ENCODE data around the gene TMEM30B. TPM values are rescaled to one million over a fixed set of nuclear protein-coding genes. Genes with fewer than 3 reads are reported as not detected.

The TMEM30B gene
- total RNA-seq, 2 donors from 2014 or later: 2.2 to 3.4 TPM

- H3K4me3 Mint-ChIP-seq: no peak overlapping the region
- H3K27ac Mint-ChIP-seq: peak overlapping the region; percentile 4
- H3K36me3 Mint-ChIP-seq (ENCODE audit: insufficient read depth in 2 of 2): no peaks in the 10 kb centered on the region
- peaks cover 41% of the 10 kb centered on the region for H3K27me3 Mint-ChIP-seq (ENCODE audit: low read depth)
- DNase-seq: no peak
- peak; percentile 34 to 65 for ATAC-seq (replicated peaks in 1 of 2)
- H3K9me3 Mint-ChIP-seq: no peaks in the 10 kb centered on the region
- H3K4me1 Mint-ChIP-seq (ENCODE audit: low read depth): peaks cover 22% of the 10 kb centered on the region
Measured at GRCh38 chr14:61234215-61234916, 46.8 kb downstream of the TMEM30B start.

GRCh38 chr14:61233436-61233956 lies 47.6 kb downstream of the TMEM30B start:
- H3K4me3 Mint-ChIP-seq: no peak overlapping the region

GRCh38 chr14:61231810-61232209 lies 49.3 kb downstream of the TMEM30B start:
- no peak for ATAC-seq (replicated peaks in 1 of 2)
- Mint-ChIP-seq H3K36me3 (ENCODE audit: insufficient read depth in 2 of 2) (no peaks in the 10 kb centered on the region), H3K4me1 (ENCODE audit: low read depth) (peaks cover 22% of the 10 kb centered on the region), H3K27ac (no peak overlapping the region), H3K9me3 (no peaks in the 10 kb centered on the region), H3K27me3 (ENCODE audit: low read depth) (peaks cover 44% of the 10 kb centered on the region), H3K4me3 (no peak overlapping the region)
- DNase-seq: no peak

More at GRCh38 chr14:61233436-61233956, 47.6 kb downstream of the TMEM30B start:
- Mint-ChIP-seq H3K27me3 (ENCODE audit: low read depth) (peaks cover 41% of the 10 kb centered on the region), H3K36me3 (ENCODE audit: insufficient read depth in 2 of 2) (no peaks in the 10 kb centered on the region), H3K27ac (peak overlapping the region; percentile 4), H3K4me1 (ENCODE audit: low read depth) (peaks cover 22% of the 10 kb centered on the region), H3K9me3 (no peaks in the 10 kb centered on the region)
- no peak for DNase-seq
- peak in 1 of 2 donors; percentile 25 for ATAC-seq (replicated peaks in 1 of 2)

- Mint-ChIP-seq H3K4me1 (ENCODE audit: low read depth) (peaks cover 22% of the 10 kb centered on the region), H3K4me3 (no peak overlapping the region), H3K27me3 (ENCODE audit: low read depth) (peaks cover 36% of the 10 kb centered on the region), H3K27ac (no peak overlapping the region), H3K36me3 (ENCODE audit: insufficient read depth in 2 of 2) (no peaks in the 10 kb centered on the region), H3K9me3 (no peaks in the 10 kb centered on the region)
- ATAC-seq (replicated peaks in 1 of 2): no peak
- DNase-seq: no peak
Measured at GRCh38 chr14:61229981-61230380, 51.2 kb downstream of the TMEM30B start.

- H3K4me1 Mint-ChIP-seq (ENCODE audit: low read depth): peaks cover 20% of the 10 kb centered on the region
- DNase-seq (no peak), ATAC-seq (replicated peaks in 1 of 2) (no peak)
- H3K27ac Mint-ChIP-seq: no peak overlapping the region
- no peaks in the 10 kb centered on the region for H3K9me3 Mint-ChIP-seq
- peaks cover 36% of the 10 kb centered on the region for H3K27me3 Mint-ChIP-seq (ENCODE audit: low read depth)
- H3K4me3 Mint-ChIP-seq: no peak overlapping the region
- H3K36me3 Mint-ChIP-seq (ENCODE audit: insufficient read depth in 2 of 2): no peaks in the 10 kb centered on the region
Measured at GRCh38 chr14:61229475-61229888, 51.7 kb downstream of the TMEM30B start.

GRCh38 chr14:61227884-61228591 lies 53.1 kb downstream of the TMEM30B start:
- no peak overlapping the region for H3K4me3 Mint-ChIP-seq
- H3K27me3 Mint-ChIP-seq (ENCODE audit: low read depth): peaks cover 45% of the 10 kb centered on the region
- DNase-seq (no peak), ATAC-seq (replicated peaks in 1 of 2) (no peak)
- no peaks in the 10 kb centered on the region for H3K9me3 Mint-ChIP-seq
- H3K27ac Mint-ChIP-seq: no peak overlapping the region
- no peaks in the 10 kb centered on the region for H3K36me3 Mint-ChIP-seq (ENCODE audit: insufficient read depth in 2 of 2)
- H3K4me1 Mint-ChIP-seq (ENCODE audit: low read depth): peaks cover 9% of the 10 kb centered on the region

Other genes with a start within 250 kb of the TMEM30B start
- 100 to 1,000 TPM; 127 to 143 TPM for gene PRKCH, start 40.2 kb upstream of the TMEM30B start, total RNA-seq